HCT116 (cell line): ENCODE measurements around the gene TCL1B. TPM values are rescaled to one million over a fixed set of nuclear protein-coding genes. Genes with fewer than 3 reads are reported as not detected.

Experiments
- ATAC-seq: fragments of 200-7000 bp; cut with Tn5 transposase; 2 replicates; pipeline ENCODE4 v1.9.1; 2020; ENCODE audit warnings: mild to moderate bottlenecking, moderate library complexity
- BruUV-seq: library from RNA; stranded (reverse); fragments of 400-500 nt; replicated peaks from 2 replicates; lab custom pipeline; 2021; lab: Mats Ljungman, UMichigan
- CTCF ChIA-PET: fragments of 300-600 bp; sonication (Branson Sonifier 250); formaldehyde crosslinking; loops from one replicate; lab custom pipeline; 2021; ENCODE audit warnings: antibody characterized with exemption; lab: Charles Lee
- POLR2A ChIA-PET: fragments of 300-600, 350-600 bp; sonication (Branson Sonifier 250); formaldehyde crosslinking; loops from one replicate; lab custom pipeline; 2021; ENCODE audit warnings: antibody characterized with exemption; lab: Charles Lee
- RAD21 ChIA-PET, 2 experiments: fragments of 300-600 bp; sonication (Branson Sonifier 250); formaldehyde crosslinking; loops; one replicate each; lab custom pipeline; 2023; ENCODE audit warnings: low total read pairs in 2 of 2; ENCODE audit not compliant: uncharacterized antibody in 2 of 2, unreplicated experiment in 2 of 2, low non-redundant PET in 1 of 2; lab: Charles Lee
- DNase-seq: peaks from one replicate; pipeline ENCODE4 v3.0.0-alpha.2; 2010; ENCODE audit warnings: low read depth, low spot score
- H2AFZ ChIP-seq: fragments of 200-600 bp; shearing (Covaris generic), sonication (generic); 2 replicates; pipeline ENCODE4 v1.6.1; 2017; ENCODE audit warnings: low read depth, mixed run types, mixed read lengths, antibody characterized with exemption, low read length; ENCODE audit not compliant: poor library complexity, severe bottlenecking
- H3K27ac ChIP-seq: 2 replicates; pipeline ENCODE4 v1.5.1; 2012; ENCODE audit warnings: low read depth, low read length
- H3K27me3 ChIP-seq: fragments of 200-600 bp; sonication (generic); 2 replicates; pipeline ENCODE4 v1.6.1; 2016; ENCODE audit warnings: mixed run types, low read length, mixed read lengths; ENCODE audit not compliant: insufficient read depth
- H3K36me3 ChIP-seq, 2 experiments: fragments of 200-500 bp in 1 of 2; fragments of 200-600 bp in 1 of 2; sonication (Bioruptor generic) in 1 of 2; sonication (generic) in 1 of 2; 2 replicates each; pipeline versions ENCODE4 v1.5.1 to v1.6.1; 2014 to 2016; ENCODE audit warnings: low read length in 2 of 2, inconsistent platforms in 1 of 2, mixed read lengths in 1 of 2, mixed run types in 1 of 2; ENCODE audit not compliant: insufficient read depth in 2 of 2, control insufficient read depth in 1 of 2
- H3K4me1 ChIP-seq, 2 experiments: fragments of 200-600 bp in 1 of 2; sonication (generic) in 1 of 2; 2 replicates each; pipeline versions ENCODE4 v1.5.1 to v1.6.1; 2012 to 2017; ENCODE audit warnings: low read length in 2 of 2, inconsistent platforms in 1 of 2, mild to moderate bottlenecking in 1 of 2, mixed read lengths in 1 of 2, mixed run types in 1 of 2, moderate library complexity in 1 of 2; ENCODE audit not compliant: insufficient read depth in 2 of 2, control insufficient read depth in 1 of 2
- H3K4me2 ChIP-seq: fragments of 200-600 bp; sonication (generic); 2 replicates; pipeline ENCODE4 v1.6.1; 2017; ENCODE audit warnings: mixed run types, low read length, mixed read lengths
- H3K4me3 ChIP-seq, 2 experiments: fragments of 200-600 bp in 1 of 2; sonication (generic) in 1 of 2; replicated peaks in 1 of 2; 2 replicates each; pipeline ENCODE4 v1.5.1; 2011 to 2016; ENCODE audit warnings: low read length in 2 of 2, control low read depth in 1 of 2, low read depth in 1 of 2, mild to moderate bottlenecking in 1 of 2, mixed read lengths in 1 of 2, mixed run types in 1 of 2
- H3K79me2 ChIP-seq: fragments of 200-600 bp; sonication (generic); 2 replicates; pipeline ENCODE4 v1.6.1; 2017; ENCODE audit warnings: mild to moderate bottlenecking, mixed run types, low read length, moderate library complexity, mixed read lengths; ENCODE audit not compliant: insufficient read depth
- H3K9ac ChIP-seq: fragments of 200-600 bp; sonication (generic); 2 replicates; pipeline ENCODE4 v1.6.1; 2016; ENCODE audit warnings: low read length, mixed read lengths
- H3K9me2 ChIP-seq: fragments of 200-600 bp; sonication (generic), shearing (Covaris generic); 2 replicates; pipeline ENCODE4 v1.6.1; 2017; ENCODE audit warnings: mixed run types, mild to moderate bottlenecking, moderate library complexity; ENCODE audit not compliant: insufficient read depth
- H3K9me3 ChIP-seq, 2 experiments: fragments of 200-500 bp in 1 of 2; fragments of 200-600 bp in 1 of 2; sonication (Bioruptor generic) in 1 of 2; sonication (generic) in 1 of 2; 2 replicates each; pipeline ENCODE4 v1.6.1; 2014 to 2017; ENCODE audit warnings: low read length in 2 of 2, mixed read lengths in 2 of 2, inconsistent platforms in 1 of 2, low read depth in 1 of 2, mild to moderate bottlenecking in 1 of 2, mixed run types in 1 of 2, moderate library complexity in 1 of 2; ENCODE audit not compliant: control insufficient read depth in 1 of 2, insufficient read depth in 1 of 2
- H4K20me1 ChIP-seq: fragments of 200-600 bp; sonication (generic), shearing (Covaris generic); 2 replicates; pipeline ENCODE4 v1.6.1; 2017; ENCODE audit warnings: mixed run types, mild to moderate bottlenecking, moderate library complexity; ENCODE audit not compliant: insufficient read depth
- FOSL1 ChIP-seq: IDR thresholded peaks from 2 replicates; pipeline ENCODE4 v1.6.1; 2012; ENCODE audit warnings: low read depth
- intact Hi-C: fragments of 100-400 bp; cut with micrococcal nuclease; formaldehyde crosslinking; loops from 2 replicates; pipeline ENCODE4 v1.10.0; 2022
- total RNA-seq: library from RNA; stranded (reverse); gene quantifications from one replicate; pipeline ENCODE4 v1.2.1, GENCODE V29; 2021; ENCODE audit not compliant: unreplicated experiment
- TF ChIP-seq, protein P1 (sequence below): IDR thresholded peaks from 2 replicates; pipeline ENCODE4 v1.6.1; 2012
- TF ChIP-seq, protein P2 (sequence below), 3 experiments: fragments of 200-600 bp in 1 of 3; sonication (generic) in 1 of 3; IDR thresholded peaks in 2 of 3; conservative IDR thresholded peaks in 1 of 3; 2 replicates each; pipeline ENCODE4 v1.5.1; 2012 to 2017; ENCODE audit warnings: low read depth in 2 of 3, low read length in 2 of 3, antibody characterized with exemption in 1 of 3, borderline replicate concordance in 1 of 3, control low read depth in 1 of 3, mild to moderate bottlenecking in 1 of 3, mixed read lengths in 1 of 3, mixed run types in 1 of 3, moderate library complexity in 1 of 3; ENCODE audit not compliant: insufficient read depth in 1 of 3
- TF ChIP-seq, protein P3 (sequence below): IDR thresholded peaks from 2 replicates; pipeline ENCODE4 v1.6.1; 2012; ENCODE audit warnings: low read depth

The TCL1B gene
- total RNA-seq, 1 experiment from 2014 or later, result not detected

DNA sequence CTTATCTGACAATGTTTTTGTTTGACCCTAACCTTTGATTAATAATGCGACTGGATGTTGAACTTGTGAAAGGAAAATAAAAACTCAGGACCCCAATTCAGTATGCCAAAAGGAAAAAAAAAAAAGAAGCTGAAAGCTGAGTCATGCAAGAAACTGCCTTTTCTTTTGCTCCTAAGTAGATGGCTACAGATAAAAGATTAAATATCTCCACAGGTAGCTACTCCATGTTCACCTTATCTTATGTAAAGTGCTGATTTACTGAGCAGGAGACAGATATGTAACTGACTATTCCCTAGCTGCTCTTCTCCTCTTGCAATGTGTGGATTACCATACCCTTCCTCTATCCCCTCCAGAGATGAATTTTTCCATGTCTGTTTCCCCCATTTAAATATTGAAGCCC is 30.8 kb upstream of the TCL1B start:
- H3K9me2 ChIP-seq, result no peaks in the 10 kb centered on the region
- BruUV-seq, result no TSS peak
- POLR2A ChIA-PET, result no interaction called here
- H3K9ac ChIP-seq, result no peak overlapping the region
- RAD21 ChIA-PET, result no interaction called here
- ATAC-seq (no peak), DNase-seq (no peak)
- no peak overlapping the region for H3K27ac ChIP-seq
- CTCF ChIA-PET, result no interaction called here
- no peaks in the 10 kb centered on the region for H3K79me2 ChIP-seq
- H3K9me3 ChIP-seq, result no peaks in the 10 kb centered on the region
- H3K27me3 ChIP-seq, result peaks cover 50% of the 10 kb centered on the region
- H3K4me3 ChIP-seq, result no peak overlapping the region
- no peaks in the 10 kb centered on the region for H3K36me3 ChIP-seq
- H3K4me1 ChIP-seq, result no peaks in the 10 kb centered on the region
- H4K20me1 ChIP-seq, result no peaks in the 10 kb centered on the region
- H3K4me2 ChIP-seq, result no peak overlapping the region
- intact Hi-C loops, result no loop called here
- H2AFZ ChIP-seq, result no peak overlapping the region
- TF ChIP-seq, protein P1, sequence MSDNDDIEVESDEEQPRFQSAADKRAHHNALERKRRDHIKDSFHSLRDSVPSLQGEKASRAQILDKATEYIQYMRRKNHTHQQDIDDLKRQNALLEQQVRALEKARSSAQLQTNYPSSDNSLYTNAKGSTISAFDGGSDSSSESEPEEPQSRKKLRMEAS, result no peak
- TF ChIP-seq, protein P2, sequence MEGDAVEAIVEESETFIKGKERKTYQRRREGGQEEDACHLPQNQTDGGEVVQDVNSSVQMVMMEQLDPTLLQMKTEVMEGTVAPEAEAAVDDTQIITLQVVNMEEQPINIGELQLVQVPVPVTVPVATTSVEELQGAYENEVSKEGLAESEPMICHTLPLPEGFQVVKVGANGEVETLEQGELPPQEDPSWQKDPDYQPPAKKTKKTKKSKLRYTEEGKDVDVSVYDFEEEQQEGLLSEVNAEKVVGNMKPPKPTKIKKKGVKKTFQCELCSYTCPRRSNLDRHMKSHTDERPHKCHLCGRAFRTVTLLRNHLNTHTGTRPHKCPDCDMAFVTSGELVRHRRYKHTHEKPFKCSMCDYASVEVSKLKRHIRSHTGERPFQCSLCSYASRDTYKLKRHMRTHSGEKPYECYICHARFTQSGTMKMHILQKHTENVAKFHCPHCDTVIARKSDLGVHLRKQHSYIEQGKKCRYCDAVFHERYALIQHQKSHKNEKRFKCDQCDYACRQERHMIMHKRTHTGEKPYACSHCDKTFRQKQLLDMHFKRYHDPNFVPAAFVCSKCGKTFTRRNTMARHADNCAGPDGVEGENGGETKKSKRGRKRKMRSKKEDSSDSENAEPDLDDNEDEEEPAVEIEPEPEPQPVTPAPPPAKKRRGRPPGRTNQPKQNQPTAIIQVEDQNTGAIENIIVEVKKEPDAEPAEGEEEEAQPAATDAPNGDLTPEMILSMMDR (IDR thresholded peaks at IDR 0.05 in 2 of 3, conservative IDR thresholded peaks at IDR 0.05 in 1 of 3; ENCODE audit: borderline replicate concordance in 1 of 3, insufficient read depth in 1 of 3, low read depth in 2 of 3, low read length in 2 of 3), result no peak
- TF ChIP-seq, protein P3, sequence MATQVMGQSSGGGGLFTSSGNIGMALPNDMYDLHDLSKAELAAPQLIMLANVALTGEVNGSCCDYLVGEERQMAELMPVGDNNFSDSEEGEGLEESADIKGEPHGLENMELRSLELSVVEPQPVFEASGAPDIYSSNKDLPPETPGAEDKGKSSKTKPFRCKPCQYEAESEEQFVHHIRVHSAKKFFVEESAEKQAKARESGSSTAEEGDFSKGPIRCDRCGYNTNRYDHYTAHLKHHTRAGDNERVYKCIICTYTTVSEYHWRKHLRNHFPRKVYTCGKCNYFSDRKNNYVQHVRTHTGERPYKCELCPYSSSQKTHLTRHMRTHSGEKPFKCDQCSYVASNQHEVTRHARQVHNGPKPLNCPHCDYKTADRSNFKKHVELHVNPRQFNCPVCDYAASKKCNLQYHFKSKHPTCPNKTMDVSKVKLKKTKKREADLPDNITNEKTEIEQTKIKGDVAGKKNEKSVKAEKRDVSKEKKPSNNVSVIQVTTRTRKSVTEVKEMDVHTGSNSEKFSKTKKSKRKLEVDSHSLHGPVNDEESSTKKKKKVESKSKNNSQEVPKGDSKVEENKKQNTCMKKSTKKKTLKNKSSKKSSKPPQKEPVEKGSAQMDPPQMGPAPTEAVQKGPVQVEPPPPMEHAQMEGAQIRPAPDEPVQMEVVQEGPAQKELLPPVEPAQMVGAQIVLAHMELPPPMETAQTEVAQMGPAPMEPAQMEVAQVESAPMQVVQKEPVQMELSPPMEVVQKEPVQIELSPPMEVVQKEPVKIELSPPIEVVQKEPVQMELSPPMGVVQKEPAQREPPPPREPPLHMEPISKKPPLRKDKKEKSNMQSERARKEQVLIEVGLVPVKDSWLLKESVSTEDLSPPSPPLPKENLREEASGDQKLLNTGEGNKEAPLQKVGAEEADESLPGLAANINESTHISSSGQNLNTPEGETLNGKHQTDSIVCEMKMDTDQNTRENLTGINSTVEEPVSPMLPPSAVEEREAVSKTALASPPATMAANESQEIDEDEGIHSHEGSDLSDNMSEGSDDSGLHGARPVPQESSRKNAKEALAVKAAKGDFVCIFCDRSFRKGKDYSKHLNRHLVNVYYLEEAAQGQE, result no peak
- no peak for TF ChIP-seq FOSL1
